GM23338 (cell line): Measurements from ENCODE around the gene TBC1D9. TPM values are rescaled to one million over a fixed set of nuclear protein-coding genes. Genes with fewer than 3 reads are reported as not detected.

Experiments
- ATAC-seq: fragments of 200-7000 bp; cut with Tn5 transposase; 3 replicates; pipeline ENCODE4 v1.9.1; 2020
- DNase-seq: peaks from one replicate; pipeline ENCODE4 v3.0.0-alpha.2; 2015; ENCODE audit warnings: low spot score
- H2AFZ ChIP-seq: fragments of 200-600 bp; sonication (generic); 2 replicates; pipeline ENCODE4 v1.8.0; 2016; ENCODE audit warnings: antibody characterized with exemption, mild to moderate bottlenecking, moderate library complexity
- H3F3A ChIP-seq: fragments of 200-600 bp; sonication (generic); replicated peaks from 2 replicates; pipeline ENCODE4 v1.8.0; 2017; ENCODE audit warnings: antibody characterized with exemption, mixed run types, low read depth
- H3K27ac ChIP-seq: fragments of 200-600 bp; sonication (generic); 2 replicates; pipeline ENCODE4 v1.6.1; 2016; ENCODE audit warnings: low read depth
- H3K27me3 ChIP-seq: fragments of 200-600 bp; sonication (generic); 2 replicates; pipeline ENCODE4 v1.8.0; 2016; ENCODE audit warnings: mild to moderate bottlenecking, mixed run types, moderate library complexity; ENCODE audit not compliant: insufficient read depth
- H3K36me3 ChIP-seq: fragments of 200-600 bp; sonication (generic); 2 replicates; pipeline ENCODE4 v1.8.0; 2016; ENCODE audit warnings: mild to moderate bottlenecking; ENCODE audit not compliant: insufficient read depth
- H3K4me1 ChIP-seq: fragments of 200-600 bp; sonication (generic); 2 replicates; pipeline ENCODE4 v1.8.0; 2016; ENCODE audit warnings: mild to moderate bottlenecking, moderate library complexity; ENCODE audit not compliant: insufficient read depth
- H3K4me2 ChIP-seq: fragments of 200-600 bp; sonication (generic); 2 replicates; pipeline ENCODE4 v1.7.1; 2017; ENCODE audit warnings: mixed run types
- H3K4me3 ChIP-seq: fragments of 200-600 bp; sonication (generic); 2 replicates; pipeline ENCODE4 v1.6.1; 2016; ENCODE audit warnings: mixed run types
- H3K79me2 ChIP-seq: fragments of 200-600 bp; sonication (generic); replicated peaks from 2 replicates; pipeline ENCODE4 v1.8.0; 2017; ENCODE audit warnings: mild to moderate bottlenecking; ENCODE audit not compliant: insufficient read depth
- H3K9me2 ChIP-seq: fragments of 200-600 bp; sonication (generic); 2 replicates; pipeline ENCODE4 v1.8.0; 2017; ENCODE audit not compliant: insufficient read depth
- H4K20me1 ChIP-seq: fragments of 200-600 bp; sonication (generic); replicated peaks from 2 replicates; pipeline ENCODE4 v1.8.0; 2017; ENCODE audit warnings: mild to moderate bottlenecking; ENCODE audit not compliant: insufficient read depth
- H3K27ac Mint-ChIP-seq: 2 replicates; pipeline ENCODE4 v1.8.0; 2020; ENCODE audit warnings: inconsistent platforms, mild to moderate bottlenecking, moderate library complexity, mixed read lengths
- H3K27me3 Mint-ChIP-seq: 3 replicates; pipeline ENCODE4 v1.8.0; 2022; ENCODE audit warnings: low read depth, mild to moderate bottlenecking, moderate library complexity, mixed read lengths, inconsistent platforms; ENCODE audit not compliant: insufficient read depth, poor library complexity
- H3K36me3 Mint-ChIP-seq: 3 replicates; pipeline ENCODE4 v1.8.0; 2021; ENCODE audit warnings: low read depth, mild to moderate bottlenecking, inconsistent platforms, moderate library complexity, mixed read lengths
- H3K4me1 Mint-ChIP-seq: 3 replicates; pipeline ENCODE4 v1.8.0; 2020; ENCODE audit warnings: mild to moderate bottlenecking, inconsistent platforms, mixed read lengths
- H3K4me3 Mint-ChIP-seq: 3 replicates; pipeline ENCODE4 v1.8.0; 2021; ENCODE audit warnings: moderate library complexity, mild to moderate bottlenecking, inconsistent platforms, mixed read lengths
- H3K9me3 Mint-ChIP-seq: 3 replicates; pipeline ENCODE4 v1.8.0; 2020; ENCODE audit warnings: moderate library complexity, mild to moderate bottlenecking, inconsistent platforms, mixed read lengths
- CREB1 ChIP-seq: fragments of 250-450 bp; sonication (Bioruptor Pico); IDR thresholded peaks from 2 replicates; pipeline ENCODE4 v1.5.0; 2020; ENCODE audit warnings: low read depth, mild to moderate bottlenecking, moderate library complexity
- EZH2 ChIP-seq: fragments of 200-600 bp; sonication (generic); IDR thresholded peaks from one replicate; pipeline ENCODE4 v1.8.0; 2017; ENCODE audit warnings: antibody characterized with exemption, mild to moderate bottlenecking, low read depth; ENCODE audit not compliant: unreplicated experiment
- EZH2phosphoT487 ChIP-seq: fragments of 200-600 bp; sonication (generic); IDR thresholded peaks from one replicate; pipeline ENCODE4 v1.8.1; 2018; ENCODE audit warnings: antibody characterized with exemption; ENCODE audit not compliant: unreplicated experiment
- JUNB ChIP-seq: IDR thresholded peaks from one replicate; pipeline ENCODE4 v1.6.1; 2016; ENCODE audit warnings: antibody characterized with exemption; ENCODE audit not compliant: unreplicated experiment
- NANOG ChIP-seq: IDR thresholded peaks from 2 replicates; pipeline ENCODE4 v1.6.1; 2016; ENCODE audit warnings: antibody characterized with exemption, borderline replicate concordance
- POLR2AphosphoS5 ChIP-seq: IDR thresholded peaks from 2 replicates; pipeline ENCODE4 v1.6.1; 2016; ENCODE audit warnings: antibody characterized with exemption, low read depth
- STAT1 ChIP-seq: IDR thresholded peaks from one replicate; pipeline ENCODE4 v1.6.1; 2016; ENCODE audit warnings: antibody characterized with exemption; ENCODE audit not compliant: unreplicated experiment
- ZNF114 ChIP-seq: fragments of 250-450 bp; sonication (Bioruptor Pico); IDR thresholded peaks from 2 replicates; pipeline ENCODE4 v1.5.0; 2020; ENCODE audit warnings: mild to moderate bottlenecking, moderate library complexity
- ZNF331 ChIP-seq: fragments of 250-450 bp; sonication (Bioruptor Pico); IDR thresholded peaks from 2 replicates; pipeline ENCODE4 v1.5.0; 2020; ENCODE audit warnings: low read depth, mild to moderate bottlenecking, moderate library complexity
- polyA plus RNA-seq: library from polyadenylated mRNA; unstranded; fragments of >200 nt; fragmentation: Nextera tagmentation; extraction: Ambion mirVana; gene quantifications from 2 replicates; pipeline ENCODE4 v1.2.1, GENCODE V29; 2016
- total RNA-seq: library from RNA; depleted of rRNA; stranded (reverse); fragments of >200 nt; shearing (Covaris generic); gene quantifications from 2 replicates; pipeline ENCODE4 v1.2.3, GENCODE V29; 2014
- TF ChIP-seq, protein P1 (sequence below): IDR thresholded peaks from one replicate; pipeline ENCODE4 v1.6.1; 2018; ENCODE audit warnings: antibody characterized with exemption; ENCODE audit not compliant: unreplicated experiment
- TF ChIP-seq, protein P2 (sequence below): IDR thresholded peaks from 2 replicates; pipeline ENCODE4 v1.6.1; 2016; ENCODE audit warnings: antibody characterized with exemption
- TF ChIP-seq, protein P3 (sequence below): fragments of 250-450 bp; sonication (Bioruptor Pico); IDR thresholded peaks from 2 replicates; pipeline ENCODE4 v1.5.0; 2020; ENCODE audit warnings: mild to moderate bottlenecking, moderate library complexity

TBC1D9 gene
- total and polyA plus RNA-seq, 2 experiments from 2014 or later: 0.03 to 0.56 TPM

DNA sequence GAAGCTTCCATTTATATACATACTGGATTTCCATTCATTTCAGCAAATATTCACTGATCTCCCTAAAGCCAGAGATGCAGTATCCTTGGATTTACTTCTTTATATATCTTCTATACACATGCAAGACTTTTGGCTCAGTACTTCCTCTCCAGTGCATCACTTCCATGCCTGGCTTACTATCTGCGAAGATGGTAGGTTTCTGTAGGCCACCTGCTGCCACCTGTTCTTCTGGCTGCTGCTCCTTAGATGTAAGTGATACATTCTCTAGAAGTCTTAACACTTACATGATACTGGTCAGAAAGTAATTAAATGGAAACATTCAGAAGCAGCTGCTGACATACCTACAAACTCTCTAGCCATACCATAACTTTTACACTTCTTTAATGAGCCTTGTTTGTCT, 48.9 kb downstream of the TBC1D9 start (continued):
- TF ChIP-seq, protein P1, sequence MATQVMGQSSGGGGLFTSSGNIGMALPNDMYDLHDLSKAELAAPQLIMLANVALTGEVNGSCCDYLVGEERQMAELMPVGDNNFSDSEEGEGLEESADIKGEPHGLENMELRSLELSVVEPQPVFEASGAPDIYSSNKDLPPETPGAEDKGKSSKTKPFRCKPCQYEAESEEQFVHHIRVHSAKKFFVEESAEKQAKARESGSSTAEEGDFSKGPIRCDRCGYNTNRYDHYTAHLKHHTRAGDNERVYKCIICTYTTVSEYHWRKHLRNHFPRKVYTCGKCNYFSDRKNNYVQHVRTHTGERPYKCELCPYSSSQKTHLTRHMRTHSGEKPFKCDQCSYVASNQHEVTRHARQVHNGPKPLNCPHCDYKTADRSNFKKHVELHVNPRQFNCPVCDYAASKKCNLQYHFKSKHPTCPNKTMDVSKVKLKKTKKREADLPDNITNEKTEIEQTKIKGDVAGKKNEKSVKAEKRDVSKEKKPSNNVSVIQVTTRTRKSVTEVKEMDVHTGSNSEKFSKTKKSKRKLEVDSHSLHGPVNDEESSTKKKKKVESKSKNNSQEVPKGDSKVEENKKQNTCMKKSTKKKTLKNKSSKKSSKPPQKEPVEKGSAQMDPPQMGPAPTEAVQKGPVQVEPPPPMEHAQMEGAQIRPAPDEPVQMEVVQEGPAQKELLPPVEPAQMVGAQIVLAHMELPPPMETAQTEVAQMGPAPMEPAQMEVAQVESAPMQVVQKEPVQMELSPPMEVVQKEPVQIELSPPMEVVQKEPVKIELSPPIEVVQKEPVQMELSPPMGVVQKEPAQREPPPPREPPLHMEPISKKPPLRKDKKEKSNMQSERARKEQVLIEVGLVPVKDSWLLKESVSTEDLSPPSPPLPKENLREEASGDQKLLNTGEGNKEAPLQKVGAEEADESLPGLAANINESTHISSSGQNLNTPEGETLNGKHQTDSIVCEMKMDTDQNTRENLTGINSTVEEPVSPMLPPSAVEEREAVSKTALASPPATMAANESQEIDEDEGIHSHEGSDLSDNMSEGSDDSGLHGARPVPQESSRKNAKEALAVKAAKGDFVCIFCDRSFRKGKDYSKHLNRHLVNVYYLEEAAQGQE: no peak
- TF ChIP-seq EZH2phosphoT487: no peak
- no peak for TF ChIP-seq ZNF331 (CRISPR knock-in tag)
- no peak for TF ChIP-seq EZH2
- no peak for TF ChIP-seq STAT1
- no peak for TF ChIP-seq CREB1 (CRISPR knock-in tag)
- no peak for TF ChIP-seq JUNB
- TF ChIP-seq, protein P2, sequence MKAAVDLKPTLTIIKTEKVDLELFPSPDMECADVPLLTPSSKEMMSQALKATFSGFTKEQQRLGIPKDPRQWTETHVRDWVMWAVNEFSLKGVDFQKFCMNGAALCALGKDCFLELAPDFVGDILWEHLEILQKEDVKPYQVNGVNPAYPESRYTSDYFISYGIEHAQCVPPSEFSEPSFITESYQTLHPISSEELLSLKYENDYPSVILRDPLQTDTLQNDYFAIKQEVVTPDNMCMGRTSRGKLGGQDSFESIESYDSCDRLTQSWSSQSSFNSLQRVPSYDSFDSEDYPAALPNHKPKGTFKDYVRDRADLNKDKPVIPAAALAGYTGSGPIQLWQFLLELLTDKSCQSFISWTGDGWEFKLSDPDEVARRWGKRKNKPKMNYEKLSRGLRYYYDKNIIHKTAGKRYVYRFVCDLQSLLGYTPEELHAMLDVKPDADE: no peak

DNA sequence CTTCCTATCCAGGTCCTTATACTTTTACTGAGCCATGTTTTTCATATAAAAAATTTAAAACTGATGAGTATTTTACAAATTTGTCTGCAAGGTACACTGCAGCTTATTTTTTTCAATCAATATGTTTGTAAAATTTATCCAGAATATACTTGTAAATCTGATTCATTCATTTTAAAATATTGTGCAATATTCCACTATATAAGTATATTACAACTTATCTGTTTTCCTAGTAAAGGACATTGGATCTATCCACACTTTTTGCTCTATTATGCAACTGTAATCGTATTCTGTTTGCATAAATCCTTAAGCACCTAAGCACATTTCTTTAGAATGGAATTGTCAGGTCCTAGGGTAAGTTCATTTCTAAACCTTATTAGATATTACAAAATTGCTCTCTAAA, 49.5 kb downstream of the TBC1D9 start:
- H3K4me2 ChIP-seq: no peak overlapping the region
- TF ChIP-seq EZH2phosphoT487 (no peak), CREB1 (CRISPR knock-in tag) (no peak), POLR2AphosphoS5 (no peak), ZNF114 (CRISPR knock-in tag) (no peak), NANOG (no peak), EZH2 (no peak), ZNF331 (CRISPR knock-in tag) (no peak), STAT1 (no peak)
- TF ChIP-seq, protein P2: no peak
- TF ChIP-seq, protein P3, sequence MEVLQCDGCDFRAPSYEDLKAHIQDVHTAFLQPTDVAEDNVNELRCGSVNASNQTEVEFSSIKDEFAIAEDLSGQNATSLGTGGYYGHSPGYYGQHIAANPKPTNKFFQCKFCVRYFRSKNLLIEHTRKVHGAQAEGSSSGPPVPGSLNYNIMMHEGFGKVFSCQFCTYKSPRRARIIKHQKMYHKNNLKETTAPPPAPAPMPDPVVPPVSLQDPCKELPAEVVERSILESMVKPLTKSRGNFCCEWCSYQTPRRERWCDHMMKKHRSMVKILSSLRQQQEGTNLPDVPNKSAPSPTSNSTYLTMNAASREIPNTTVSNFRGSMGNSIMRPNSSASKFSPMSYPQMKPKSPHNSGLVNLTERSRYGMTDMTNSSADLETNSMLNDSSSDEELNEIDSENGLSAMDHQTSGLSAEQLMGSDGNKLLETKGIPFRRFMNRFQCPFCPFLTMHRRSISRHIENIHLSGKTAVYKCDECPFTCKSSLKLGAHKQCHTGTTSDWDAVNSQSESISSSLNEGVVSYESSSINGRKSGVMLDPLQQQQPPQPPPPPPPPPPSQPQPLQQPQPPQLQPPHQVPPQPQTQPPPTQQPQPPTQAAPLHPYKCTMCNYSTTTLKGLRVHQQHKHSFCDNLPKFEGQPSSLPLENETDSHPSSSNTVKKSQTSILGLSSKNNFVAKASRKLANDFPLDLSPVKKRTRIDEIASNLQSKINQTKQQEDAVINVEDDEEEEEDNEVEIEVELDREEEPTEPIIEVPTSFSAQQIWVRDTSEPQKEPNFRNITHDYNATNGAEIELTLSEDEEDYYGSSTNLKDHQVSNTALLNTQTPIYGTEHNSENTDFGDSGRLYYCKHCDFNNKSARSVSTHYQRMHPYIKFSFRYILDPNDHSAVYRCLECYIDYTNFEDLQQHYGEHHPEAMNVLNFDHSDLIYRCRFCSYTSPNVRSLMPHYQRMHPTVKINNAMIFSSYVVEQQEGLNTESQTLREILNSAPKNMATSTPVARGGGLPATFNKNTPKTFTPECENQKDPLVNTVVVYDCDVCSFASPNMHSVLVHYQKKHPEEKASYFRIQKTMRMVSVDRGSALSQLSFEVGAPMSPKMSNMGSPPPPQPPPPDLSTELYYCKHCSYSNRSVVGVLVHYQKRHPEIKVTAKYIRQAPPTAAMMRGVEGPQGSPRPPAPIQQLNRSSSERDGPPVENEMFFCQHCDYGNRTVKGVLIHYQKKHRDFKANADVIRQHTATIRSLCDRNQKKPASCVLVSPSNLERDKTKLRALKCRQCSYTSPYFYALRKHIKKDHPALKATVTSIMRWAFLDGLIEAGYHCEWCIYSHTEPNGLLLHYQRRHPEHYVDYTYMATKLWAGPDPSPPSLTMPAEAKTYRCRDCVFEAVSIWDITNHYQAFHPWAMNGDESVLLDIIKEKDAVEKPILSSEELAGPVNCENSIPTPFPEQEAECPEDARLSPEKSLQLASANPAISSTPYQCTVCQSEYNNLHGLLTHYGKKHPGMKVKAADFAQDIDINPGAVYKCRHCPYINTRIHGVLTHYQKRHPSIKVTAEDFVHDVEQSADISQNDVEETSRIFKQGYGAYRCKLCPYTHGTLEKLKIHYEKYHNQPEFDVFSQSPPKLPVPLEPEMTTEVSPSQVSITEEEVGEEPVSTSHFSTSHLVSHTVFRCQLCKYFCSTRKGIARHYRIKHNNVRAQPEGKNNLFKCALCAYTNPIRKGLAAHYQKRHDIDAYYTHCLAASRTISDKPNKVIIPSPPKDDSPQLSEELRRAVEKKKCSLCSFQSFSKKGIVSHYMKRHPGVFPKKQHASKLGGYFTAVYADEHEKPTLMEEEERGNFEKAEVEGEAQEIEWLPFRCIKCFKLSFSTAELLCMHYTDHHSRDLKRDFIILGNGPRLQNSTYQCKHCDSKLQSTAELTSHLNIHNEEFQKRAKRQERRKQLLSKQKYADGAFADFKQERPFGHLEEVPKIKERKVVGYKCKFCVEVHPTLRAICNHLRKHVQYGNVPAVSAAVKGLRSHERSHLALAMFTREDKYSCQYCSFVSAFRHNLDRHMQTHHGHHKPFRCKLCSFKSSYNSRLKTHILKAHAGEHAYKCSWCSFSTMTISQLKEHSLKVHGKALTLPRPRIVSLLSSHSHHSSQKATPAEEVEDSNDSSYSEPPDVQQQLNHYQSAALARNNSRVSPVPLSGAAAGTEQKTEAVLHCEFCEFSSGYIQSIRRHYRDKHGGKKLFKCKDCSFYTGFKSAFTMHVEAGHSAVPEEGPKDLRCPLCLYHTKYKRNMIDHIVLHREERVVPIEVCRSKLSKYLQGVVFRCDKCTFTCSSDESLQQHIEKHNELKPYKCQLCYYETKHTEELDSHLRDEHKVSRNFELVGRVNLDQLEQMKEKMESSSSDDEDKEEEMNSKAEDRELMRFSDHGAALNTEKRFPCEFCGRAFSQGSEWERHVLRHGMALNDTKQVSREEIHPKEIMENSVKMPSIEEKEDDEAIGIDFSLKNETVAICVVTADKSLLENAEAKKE (CRISPR knock-in tag): no peak

More for the DNA sequence above, 49.5 kb downstream of the TBC1D9 start:
- no peaks in the 10 kb centered on the region for H3K4me1 ChIP-seq
- no peak for ATAC-seq
- H3K9me3 Mint-ChIP-seq: peaks cover 10% of the 10 kb centered on the region
- no peaks in the 10 kb centered on the region for H3K79me2 ChIP-seq
- H3K9me2 ChIP-seq: no peaks in the 10 kb centered on the region
- no peaks in the 10 kb centered on the region; the same call in 1 of the 2 replicates for H3K36me3 ChIP-seq
- H3K27me3 ChIP-seq: no peaks in the 10 kb centered on the region
- H3K27ac Mint-ChIP-seq: no peak overlapping the region
- no peak overlapping the region for H2AFZ ChIP-seq
- H3K4me1 Mint-ChIP-seq: peaks cover 7% of the 10 kb centered on the region; the same call in 2 of the 3 replicates
- no peak overlapping the region for H3K4me3 ChIP-seq
- peaks cover 13% of the 10 kb centered on the region for H3K36me3 Mint-ChIP-seq
- H3K27me3 Mint-ChIP-seq: peaks cover 1% of the 10 kb centered on the region
- no peaks in the 10 kb centered on the region for H4K20me1 ChIP-seq
- DNase-seq: no peak
- H3K27ac ChIP-seq: no peak overlapping the region
- H3F3A ChIP-seq: no peaks in the 10 kb centered on the region
- no peak overlapping the region for H3K4me3 Mint-ChIP-seq
